ENCODE measurements around the gene MAP3K14.

- TF ChIP-seq POLR2A (IDR thresholded peaks at IDR 0.05), result no peak
- TF ChIP-seq, protein P1, sequence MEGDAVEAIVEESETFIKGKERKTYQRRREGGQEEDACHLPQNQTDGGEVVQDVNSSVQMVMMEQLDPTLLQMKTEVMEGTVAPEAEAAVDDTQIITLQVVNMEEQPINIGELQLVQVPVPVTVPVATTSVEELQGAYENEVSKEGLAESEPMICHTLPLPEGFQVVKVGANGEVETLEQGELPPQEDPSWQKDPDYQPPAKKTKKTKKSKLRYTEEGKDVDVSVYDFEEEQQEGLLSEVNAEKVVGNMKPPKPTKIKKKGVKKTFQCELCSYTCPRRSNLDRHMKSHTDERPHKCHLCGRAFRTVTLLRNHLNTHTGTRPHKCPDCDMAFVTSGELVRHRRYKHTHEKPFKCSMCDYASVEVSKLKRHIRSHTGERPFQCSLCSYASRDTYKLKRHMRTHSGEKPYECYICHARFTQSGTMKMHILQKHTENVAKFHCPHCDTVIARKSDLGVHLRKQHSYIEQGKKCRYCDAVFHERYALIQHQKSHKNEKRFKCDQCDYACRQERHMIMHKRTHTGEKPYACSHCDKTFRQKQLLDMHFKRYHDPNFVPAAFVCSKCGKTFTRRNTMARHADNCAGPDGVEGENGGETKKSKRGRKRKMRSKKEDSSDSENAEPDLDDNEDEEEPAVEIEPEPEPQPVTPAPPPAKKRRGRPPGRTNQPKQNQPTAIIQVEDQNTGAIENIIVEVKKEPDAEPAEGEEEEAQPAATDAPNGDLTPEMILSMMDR (IDR thresholded peaks at IDR 0.05), result peak in 4 of 6 experiments; percentile 6 to 35 (median 23)
Measured at GRCh38 chr17:45284176-45285140, 32.4 kb downstream of the MAP3K14 start.

All from Peyer's patch (tissue), 4 donors.